Erythroblast (primary cell): ENCODE data around the gene OR10D3.

Experiments used
- GATA1 ChIP-seq: IDR thresholded peaks from 2 replicates; pipeline ENCODE4 v1.6.1; 2011; ENCODE audit warnings: low read depth, mild to moderate bottlenecking, control low read depth, low read length, moderate library complexity
- POLR2A ChIP-seq: IDR thresholded peaks from 2 replicates; pipeline ENCODE4 v1.6.1; 2011; ENCODE audit warnings: mild to moderate bottlenecking, low read length

- TF ChIP-seq POLR2A (no peak), GATA1 (no peak)
Measured at GRCh38 chr11:124159481-124159880, 23.7 kb upstream of the OR10D3 start.
